KMS-11 (cell line): ENCODE data around the gene STK38L.

ENCODE experiments used
- H2AFZ ChIP-seq: fragments of 200-600 bp; sonication (generic); 2 replicates; pipeline ENCODE4 v1.6.1; 2016; ENCODE audit warnings: antibody characterized with exemption, mixed run types, low read depth
- H3K27ac ChIP-seq: fragments of 200-600 bp; sonication (generic); 2 replicates; pipeline ENCODE4 v1.6.1; 2016; ENCODE audit warnings: mild to moderate bottlenecking, mixed run types
- H3K27me3 ChIP-seq: fragments of 200-600 bp; sonication (generic); 2 replicates; pipeline ENCODE4 v1.6.1; 2017; ENCODE audit warnings: mild to moderate bottlenecking, low read depth, mixed run types, moderate library complexity; ENCODE audit not compliant: insufficient read depth
- H3K36me3 ChIP-seq: fragments of 200-600 bp; sonication (generic); 2 replicates; pipeline ENCODE4 v1.6.1; 2017; ENCODE audit warnings: mild to moderate bottlenecking, mixed run types; ENCODE audit not compliant: insufficient read depth
- H3K4me1 ChIP-seq: fragments of 200-600 bp; sonication (generic); 2 replicates; pipeline ENCODE4 v1.6.1; 2016; ENCODE audit warnings: mild to moderate bottlenecking, low read depth, mixed run types; ENCODE audit not compliant: poor library complexity, severe bottlenecking
- H3K4me2 ChIP-seq: fragments of 200-600 bp; sonication (generic); 2 replicates; pipeline ENCODE4 v1.7.0; 2016; ENCODE audit warnings: mild to moderate bottlenecking, mixed run types
- H3K4me3 ChIP-seq: fragments of 200-600 bp; sonication (generic); IDR thresholded peaks from 2 replicates; pipeline ENCODE4 v1.6.1; 2017; ENCODE audit warnings: low read depth, low read length, mixed read lengths; ENCODE audit not compliant: insufficient read depth
- H3K79me2 ChIP-seq: fragments of 200-600 bp; sonication (generic); 2 replicates; pipeline ENCODE4 v1.6.1; 2016; ENCODE audit warnings: low read depth, mixed run types; ENCODE audit not compliant: insufficient read depth
- H3K9ac ChIP-seq: fragments of 200-600 bp; sonication (generic); 2 replicates; pipeline ENCODE4 v1.6.1; 2016; ENCODE audit warnings: mild to moderate bottlenecking, mixed run types
- H4K20me1 ChIP-seq: fragments of 200-600 bp; sonication (generic); 2 replicates; pipeline ENCODE4 v1.6.1; 2016; ENCODE audit warnings: mild to moderate bottlenecking, mixed run types; ENCODE audit not compliant: insufficient read depth
- TF ChIP-seq, protein P1 (sequence below): fragments of 200-600 bp; sonication (generic); conservative IDR thresholded peaks from 2 replicates; pipeline ENCODE4 v1.6.1; 2017; ENCODE audit warnings: low read depth, mild to moderate bottlenecking, antibody characterized with exemption, low read length, moderate library complexity, mixed read lengths

The STK38L gene

DNA sequence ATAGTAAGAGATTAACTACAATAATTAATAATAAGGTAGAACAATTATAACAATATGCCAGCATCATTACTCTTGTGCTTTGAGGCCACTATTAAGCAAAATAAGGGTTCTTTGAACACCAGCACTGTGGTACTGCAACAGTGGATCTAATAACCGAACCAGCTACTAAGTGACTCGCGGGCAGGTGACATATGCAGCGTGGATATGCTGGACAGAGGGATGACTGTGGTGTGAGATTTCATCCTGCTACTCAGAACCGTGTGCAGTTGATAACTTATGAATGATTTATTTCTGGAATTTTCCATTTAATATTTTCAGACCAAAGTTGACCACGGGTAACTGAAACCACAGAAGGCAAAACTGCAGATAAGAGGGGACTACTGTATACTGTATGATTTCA is 123.0 kb downstream of the STK38L start:
- Histone ChIP-seq H3K79me2 (no peaks in the 10 kb centered on the region), H3K27ac (no peak overlapping the region), H3K4me2 (no peak overlapping the region), H2AFZ (no peak overlapping the region), H3K27me3 (no peaks in the 10 kb centered on the region; the same call in 1 of the 2 replicates), H3K4me3 (no peak overlapping the region), H4K20me1 (no peaks in the 10 kb centered on the region), H3K36me3 (no peaks in the 10 kb centered on the region), H3K9ac (no peak overlapping the region), H3K4me1 (no peaks in the 10 kb centered on the region)
- TF ChIP-seq, protein P1, sequence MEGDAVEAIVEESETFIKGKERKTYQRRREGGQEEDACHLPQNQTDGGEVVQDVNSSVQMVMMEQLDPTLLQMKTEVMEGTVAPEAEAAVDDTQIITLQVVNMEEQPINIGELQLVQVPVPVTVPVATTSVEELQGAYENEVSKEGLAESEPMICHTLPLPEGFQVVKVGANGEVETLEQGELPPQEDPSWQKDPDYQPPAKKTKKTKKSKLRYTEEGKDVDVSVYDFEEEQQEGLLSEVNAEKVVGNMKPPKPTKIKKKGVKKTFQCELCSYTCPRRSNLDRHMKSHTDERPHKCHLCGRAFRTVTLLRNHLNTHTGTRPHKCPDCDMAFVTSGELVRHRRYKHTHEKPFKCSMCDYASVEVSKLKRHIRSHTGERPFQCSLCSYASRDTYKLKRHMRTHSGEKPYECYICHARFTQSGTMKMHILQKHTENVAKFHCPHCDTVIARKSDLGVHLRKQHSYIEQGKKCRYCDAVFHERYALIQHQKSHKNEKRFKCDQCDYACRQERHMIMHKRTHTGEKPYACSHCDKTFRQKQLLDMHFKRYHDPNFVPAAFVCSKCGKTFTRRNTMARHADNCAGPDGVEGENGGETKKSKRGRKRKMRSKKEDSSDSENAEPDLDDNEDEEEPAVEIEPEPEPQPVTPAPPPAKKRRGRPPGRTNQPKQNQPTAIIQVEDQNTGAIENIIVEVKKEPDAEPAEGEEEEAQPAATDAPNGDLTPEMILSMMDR = no peak
